HepG2 (cell line): Measurements from ENCODE around the gene ZBTB2. TPM values are rescaled to one million over a fixed set of nuclear protein-coding genes. Genes with fewer than 3 reads are reported as not detected.
A peak's percentile ranks its signal among the peaks of the same experiment; 100 is the strongest.

Source experiments
- FOXP1 ChIP-seq, 2 experiments: fragments of 450-650 bp in 1 of 2; IDR thresholded peaks; 2 replicates each; pipeline ENCODE4 v1.6.1; 2017 to 2018; ENCODE audit warnings: antibody characterized with exemption in 1 of 2
- MBD4 ChIP-seq: IDR thresholded peaks from 2 replicates; pipeline ENCODE4 v1.6.1; 2012; ENCODE audit warnings: low read length, inconsistent platforms, borderline replicate concordance
- NAIF1 ChIP-seq: sonication (generic); formaldehyde crosslinking; IDR thresholded peaks from 2 replicates; pipeline ENCODE4 v1.5.0; 2020; ENCODE audit warnings: mild to moderate bottlenecking, missing genetic modification reagents, borderline replicate concordance
- YY1 ChIP-seq: IDR thresholded peaks from 2 replicates; pipeline ENCODE4 v1.6.1; 2011; ENCODE audit warnings: low read length, low read depth, moderate library complexity, mild to moderate bottlenecking; ENCODE audit not compliant: insufficient read depth, insufficient replicate concordance
- ZNF136 ChIP-seq: sonication (generic); formaldehyde crosslinking; IDR thresholded peaks from 2 replicates; pipeline ENCODE4 v1.8.1; 2022; ENCODE audit warnings: low read depth, mild to moderate bottlenecking, moderate library complexity, missing genetic modification reagents
- ZNF839 ChIP-seq: sonication (generic); formaldehyde crosslinking; IDR thresholded peaks from 2 replicates; pipeline ENCODE4 v1.4.0; 2020; ENCODE audit warnings: missing genetic modification reagents, mild to moderate bottlenecking, borderline replicate concordance
- polyA plus RNA-seq, 8 experiments: library from polyadenylated mRNA; depleted of rRNA in 3 of 8; stranded (reverse) in 7 of 8; unstranded in 1 of 8; fragments of >200 nt; fragmentation: Illumina TruSeq in 4 of 8; extraction: Trizol in 4 of 8; gene quantifications; 2 replicates each; pipeline versions ENCODE4 v1.2.1 to v1.2.3, GENCODE V29; 2011 to 2016; ENCODE audit warnings: low read depth in 4 of 8, missing spikeins in 1 of 8, mixed read lengths in 1 of 8; ENCODE audit not compliant: insufficient read depth in 1 of 8
- total RNA-seq, 5 experiments: library from RNA; depleted of rRNA; stranded (reverse); fragments of >200 nt; fragmentation: Illumina TruSeq; extraction: Trizol; gene quantifications; 2 replicates each; pipeline ENCODE4 v1.2.3, GENCODE V29; 2016; ENCODE audit warnings: low read depth in 1 of 5
- TF ChIP-seq, protein P1 (sequence below): sonication (generic); formaldehyde crosslinking; IDR thresholded peaks from 2 replicates; pipeline ENCODE4 v1.5.1; 2020; ENCODE audit warnings: mild to moderate bottlenecking, missing genetic modification reagents, borderline replicate concordance
- TF ChIP-seq, protein P2 (sequence below): sonication (generic); formaldehyde crosslinking; IDR thresholded peaks from 2 replicates; pipeline ENCODE4 v1.5.1; 2020; ENCODE audit warnings: mild to moderate bottlenecking, moderate library complexity, missing genetic modification reagents
- TF ChIP-seq, protein P3 (sequence below): sonication (generic); formaldehyde crosslinking; IDR thresholded peaks from 2 replicates; pipeline ENCODE4 v1.4.0; 2020; ENCODE audit warnings: mild to moderate bottlenecking, missing genetic modification reagents
- TF ChIP-seq, protein P4 (sequence below): sonication (generic); formaldehyde crosslinking; IDR thresholded peaks from 2 replicates; pipeline ENCODE4 v1.4.0; 2020; ENCODE audit warnings: mild to moderate bottlenecking, low read depth, missing genetic modification reagents
- TF ChIP-seq, protein P5 (sequence below): sonication (generic); formaldehyde crosslinking; IDR thresholded peaks from 2 replicates; pipeline ENCODE4 v1.5.1; 2020; ENCODE audit warnings: missing genetic modification reagents, mild to moderate bottlenecking, borderline replicate concordance
- TF ChIP-seq, protein P6 (sequence below): sonication (generic); formaldehyde crosslinking; IDR thresholded peaks from 2 replicates; pipeline ENCODE4 v1.4.0; 2020; ENCODE audit warnings: missing genetic modification reagents
- TF ChIP-seq, protein P7 (sequence below): IDR thresholded peaks from 2 replicates; pipeline ENCODE4 v1.6.1; 2016; ENCODE audit warnings: low read depth, borderline replicate concordance

ZBTB2 gene
- total and polyA plus RNA-seq, 2 of the 13 experiments (the other 11 are each of a cell fraction or from before 2014, with no cell fraction given): 15.4 to 22.8 TPM

DNA sequence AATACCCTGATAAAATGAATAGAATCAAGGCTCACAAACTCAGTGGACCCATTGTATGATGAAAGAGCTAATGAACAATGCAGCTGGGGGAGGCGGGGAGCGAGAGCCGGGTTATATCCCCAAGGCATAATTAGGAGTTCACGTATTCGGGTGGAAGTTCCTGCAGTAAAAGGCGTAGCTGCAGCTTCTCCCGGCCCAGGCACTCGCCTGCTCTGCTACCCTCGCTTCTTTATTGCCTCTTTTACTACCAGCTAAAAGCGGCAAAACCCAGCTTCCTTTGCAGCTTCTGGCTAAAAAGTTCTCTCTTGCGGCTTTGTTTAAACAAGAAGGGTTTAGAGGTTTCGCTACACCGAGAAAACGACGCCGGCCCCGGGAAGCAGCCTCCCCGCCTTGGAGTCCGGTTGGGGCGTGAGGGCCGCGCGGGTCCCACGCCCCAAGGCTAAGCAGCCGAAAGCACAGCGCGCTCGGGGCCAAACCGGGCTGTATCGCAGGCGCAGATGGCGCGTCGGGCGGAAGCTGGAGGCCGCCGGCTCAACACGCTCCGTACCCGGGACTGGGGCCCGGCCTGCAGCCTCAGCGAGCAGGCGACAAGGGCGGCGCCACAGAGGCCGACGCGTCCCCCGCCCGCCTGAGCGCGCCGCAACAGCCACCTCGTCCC, 1.6 kb downstream of the ZBTB2 start (continued):
- TF ChIP-seq, protein P1, sequence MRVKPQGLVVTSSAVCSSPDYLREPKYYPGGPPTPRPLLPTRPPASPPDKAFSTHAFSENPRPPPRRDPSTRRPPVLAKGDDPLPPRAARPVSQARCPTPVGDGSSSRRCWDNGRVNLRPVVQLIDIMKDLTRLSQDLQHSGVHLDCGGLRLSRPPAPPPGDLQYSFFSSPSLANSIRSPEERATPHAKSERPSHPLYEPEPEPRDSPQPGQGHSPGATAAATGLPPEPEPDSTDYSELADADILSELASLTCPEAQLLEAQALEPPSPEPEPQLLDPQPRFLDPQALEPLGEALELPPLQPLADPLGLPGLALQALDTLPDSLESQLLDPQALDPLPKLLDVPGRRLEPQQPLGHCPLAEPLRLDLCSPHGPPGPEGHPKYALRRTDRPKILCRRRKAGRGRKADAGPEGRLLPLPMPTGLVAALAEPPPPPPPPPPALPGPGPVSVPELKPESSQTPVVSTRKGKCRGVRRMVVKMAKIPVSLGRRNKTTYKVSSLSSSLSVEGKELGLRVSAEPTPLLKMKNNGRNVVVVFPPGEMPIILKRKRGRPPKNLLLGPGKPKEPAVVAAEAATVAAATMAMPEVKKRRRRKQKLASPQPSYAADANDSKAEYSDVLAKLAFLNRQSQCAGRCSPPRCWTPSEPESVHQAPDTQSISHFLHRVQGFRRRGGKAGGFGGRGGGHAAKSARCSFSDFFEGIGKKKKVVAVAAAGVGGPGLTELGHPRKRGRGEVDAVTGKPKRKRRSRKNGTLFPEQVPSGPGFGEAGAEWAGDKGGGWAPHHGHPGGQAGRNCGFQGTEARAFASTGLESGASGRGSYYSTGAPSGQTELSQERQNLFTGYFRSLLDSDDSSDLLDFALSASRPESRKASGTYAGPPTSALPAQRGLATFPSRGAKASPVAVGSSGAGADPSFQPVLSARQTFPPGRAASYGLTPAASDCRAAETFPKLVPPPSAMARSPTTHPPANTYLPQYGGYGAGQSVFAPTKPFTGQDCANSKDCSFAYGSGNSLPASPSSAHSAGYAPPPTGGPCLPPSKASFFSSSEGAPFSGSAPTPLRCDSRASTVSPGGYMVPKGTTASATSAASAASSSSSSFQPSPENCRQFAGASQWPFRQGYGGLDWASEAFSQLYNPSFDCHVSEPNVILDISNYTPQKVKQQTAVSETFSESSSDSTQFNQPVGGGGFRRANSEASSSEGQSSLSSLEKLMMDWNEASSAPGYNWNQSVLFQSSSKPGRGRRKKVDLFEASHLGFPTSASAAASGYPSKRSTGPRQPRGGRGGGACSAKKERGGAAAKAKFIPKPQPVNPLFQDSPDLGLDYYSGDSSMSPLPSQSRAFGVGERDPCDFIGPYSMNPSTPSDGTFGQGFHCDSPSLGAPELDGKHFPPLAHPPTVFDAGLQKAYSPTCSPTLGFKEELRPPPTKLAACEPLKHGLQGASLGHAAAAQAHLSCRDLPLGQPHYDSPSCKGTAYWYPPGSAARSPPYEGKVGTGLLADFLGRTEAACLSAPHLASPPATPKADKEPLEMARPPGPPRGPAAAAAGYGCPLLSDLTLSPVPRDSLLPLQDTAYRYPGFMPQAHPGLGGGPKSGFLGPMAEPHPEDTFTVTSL (CRISPR knock-in tag): no peak
- TF ChIP-seq, protein P2, sequence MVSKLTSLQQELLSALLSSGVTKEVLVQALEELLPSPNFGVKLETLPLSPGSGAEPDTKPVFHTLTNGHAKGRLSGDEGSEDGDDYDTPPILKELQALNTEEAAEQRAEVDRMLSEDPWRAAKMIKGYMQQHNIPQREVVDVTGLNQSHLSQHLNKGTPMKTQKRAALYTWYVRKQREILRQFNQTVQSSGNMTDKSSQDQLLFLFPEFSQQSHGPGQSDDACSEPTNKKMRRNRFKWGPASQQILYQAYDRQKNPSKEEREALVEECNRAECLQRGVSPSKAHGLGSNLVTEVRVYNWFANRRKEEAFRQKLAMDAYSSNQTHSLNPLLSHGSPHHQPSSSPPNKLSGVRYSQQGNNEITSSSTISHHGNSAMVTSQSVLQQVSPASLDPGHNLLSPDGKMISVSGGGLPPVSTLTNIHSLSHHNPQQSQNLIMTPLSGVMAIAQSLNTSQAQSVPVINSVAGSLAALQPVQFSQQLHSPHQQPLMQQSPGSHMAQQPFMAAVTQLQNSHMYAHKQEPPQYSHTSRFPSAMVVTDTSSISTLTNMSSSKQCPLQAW: peak; percentile 21; the same call in 1 of the 2 replicates
- TF ChIP-seq, protein P3, sequence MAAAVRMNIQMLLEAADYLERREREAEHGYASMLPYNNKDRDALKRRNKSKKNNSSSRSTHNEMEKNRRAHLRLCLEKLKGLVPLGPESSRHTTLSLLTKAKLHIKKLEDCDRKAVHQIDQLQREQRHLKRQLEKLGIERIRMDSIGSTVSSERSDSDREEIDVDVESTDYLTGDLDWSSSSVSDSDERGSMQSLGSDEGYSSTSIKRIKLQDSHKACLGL: peak; percentile 92; the same call in 1 of the 2 replicates
- no peak for TF ChIP-seq ZNF839 (CRISPR knock-in tag)
- TF ChIP-seq MBD4: no peak
- TF ChIP-seq, protein P4, sequence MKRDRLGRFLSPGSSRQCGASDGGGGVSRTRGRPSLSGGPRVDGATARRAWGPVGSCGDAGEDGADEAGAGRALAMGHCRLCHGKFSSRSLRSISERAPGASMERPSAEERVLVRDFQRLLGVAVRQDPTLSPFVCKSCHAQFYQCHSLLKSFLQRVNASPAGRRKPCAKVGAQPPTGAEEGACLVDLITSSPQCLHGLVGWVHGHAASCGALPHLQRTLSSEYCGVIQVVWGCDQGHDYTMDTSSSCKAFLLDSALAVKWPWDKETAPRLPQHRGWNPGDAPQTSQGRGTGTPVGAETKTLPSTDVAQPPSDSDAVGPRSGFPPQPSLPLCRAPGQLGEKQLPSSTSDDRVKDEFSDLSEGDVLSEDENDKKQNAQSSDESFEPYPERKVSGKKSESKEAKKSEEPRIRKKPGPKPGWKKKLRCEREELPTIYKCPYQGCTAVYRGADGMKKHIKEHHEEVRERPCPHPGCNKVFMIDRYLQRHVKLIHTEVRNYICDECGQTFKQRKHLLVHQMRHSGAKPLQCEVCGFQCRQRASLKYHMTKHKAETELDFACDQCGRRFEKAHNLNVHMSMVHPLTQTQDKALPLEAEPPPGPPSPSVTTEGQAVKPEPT (CRISPR knock-in tag): peak; percentile 70; the same call in 1 of the 2 replicates
- TF ChIP-seq YY1: peak; percentile 75
- TF ChIP-seq, protein P5, sequence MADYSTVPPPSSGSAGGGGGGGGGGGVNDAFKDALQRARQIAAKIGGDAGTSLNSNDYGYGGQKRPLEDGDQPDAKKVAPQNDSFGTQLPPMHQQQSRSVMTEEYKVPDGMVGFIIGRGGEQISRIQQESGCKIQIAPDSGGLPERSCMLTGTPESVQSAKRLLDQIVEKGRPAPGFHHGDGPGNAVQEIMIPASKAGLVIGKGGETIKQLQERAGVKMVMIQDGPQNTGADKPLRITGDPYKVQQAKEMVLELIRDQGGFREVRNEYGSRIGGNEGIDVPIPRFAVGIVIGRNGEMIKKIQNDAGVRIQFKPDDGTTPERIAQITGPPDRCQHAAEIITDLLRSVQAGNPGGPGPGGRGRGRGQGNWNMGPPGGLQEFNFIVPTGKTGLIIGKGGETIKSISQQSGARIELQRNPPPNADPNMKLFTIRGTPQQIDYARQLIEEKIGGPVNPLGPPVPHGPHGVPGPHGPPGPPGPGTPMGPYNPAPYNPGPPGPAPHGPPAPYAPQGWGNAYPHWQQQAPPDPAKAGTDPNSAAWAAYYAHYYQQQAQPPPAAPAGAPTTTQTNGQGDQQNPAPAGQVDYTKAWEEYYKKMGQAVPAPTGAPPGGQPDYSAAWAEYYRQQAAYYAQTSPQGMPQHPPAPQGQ: no peak
- no peak for TF ChIP-seq FOXP1 (IDR thresholded peaks at IDR 0.05)
- no peak for TF ChIP-seq FOXP1 (CRISPR knock-in tag; IDR thresholded peaks at IDR 0.05)
- TF ChIP-seq, protein P6, sequence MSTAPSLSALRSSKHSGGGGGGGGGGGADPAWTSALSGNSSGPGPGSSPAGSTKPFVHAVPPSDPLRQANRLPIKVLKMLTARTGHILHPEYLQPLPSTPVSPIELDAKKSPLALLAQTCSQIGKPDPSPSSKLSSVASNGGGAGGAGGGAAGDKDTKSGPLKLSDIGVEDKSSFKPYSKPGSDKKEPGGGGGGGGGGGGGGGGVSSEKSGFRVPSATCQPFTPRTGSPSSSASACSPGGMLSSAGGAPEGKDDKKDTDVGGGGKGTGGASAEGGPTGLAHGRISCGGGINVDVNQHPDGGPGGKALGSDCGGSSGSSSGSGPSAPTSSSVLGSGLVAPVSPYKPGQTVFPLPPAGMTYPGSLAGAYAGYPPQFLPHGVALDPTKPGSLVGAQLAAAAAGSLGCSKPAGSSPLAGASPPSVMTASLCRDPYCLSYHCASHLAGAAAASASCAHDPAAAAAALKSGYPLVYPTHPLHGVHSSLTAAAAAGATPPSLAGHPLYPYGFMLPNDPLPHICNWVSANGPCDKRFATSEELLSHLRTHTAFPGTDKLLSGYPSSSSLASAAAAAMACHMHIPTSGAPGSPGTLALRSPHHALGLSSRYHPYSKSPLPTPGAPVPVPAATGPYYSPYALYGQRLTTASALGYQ (CRISPR knock-in tag): peak; percentile 77
- TF ChIP-seq NAIF1 (CRISPR knock-in tag): peak; percentile 58; the same call in 1 of the 2 replicates
- TF ChIP-seq, protein P7, sequence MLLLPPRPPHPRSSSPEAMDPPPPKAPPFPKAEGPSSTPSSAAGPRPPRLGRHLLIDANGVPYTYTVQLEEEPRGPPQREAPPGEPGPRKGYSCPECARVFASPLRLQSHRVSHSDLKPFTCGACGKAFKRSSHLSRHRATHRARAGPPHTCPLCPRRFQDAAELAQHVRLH: peak; percentile 35; the same call in 1 of the 2 replicates
- no peak for TF ChIP-seq ZNF136
